Spinal cord (tissue), 10 donors: ENCODE results near the gene DNMBP. TPM values are rescaled to one million over a fixed set of nuclear protein-coding genes. Genes with fewer than 3 reads are reported as not detected.
A peak's percentile ranks its signal among the peaks of the same experiment; 100 is the strongest.

Source experiments
- DNase-seq, 6 donors: peaks; one replicate each; pipeline versions ENCODE4 v3.0.0 to v3.0.0-alpha.2; 2013 to 2015; ENCODE audit warnings: low spot score in 6 of 6, low read depth in 4 of 6
- H3K27ac ChIP-seq: one replicate; pipeline ENCODE4 v1.5.1; 2013; ENCODE audit warnings: low read depth, low read length, control low read depth
- H3K27me3 ChIP-seq: one replicate; pipeline ENCODE4 v1.6.1; 2013; ENCODE audit warnings: low read length; ENCODE audit not compliant: control insufficient read depth, insufficient read depth
- H3K36me3 ChIP-seq: one replicate; pipeline ENCODE4 v1.6.1; 2013; ENCODE audit warnings: low read length; ENCODE audit not compliant: control insufficient read depth, insufficient read depth
- H3K4me1 ChIP-seq: one replicate; pipeline ENCODE4 v1.6.1; 2013; ENCODE audit warnings: low read length; ENCODE audit not compliant: control insufficient read depth, insufficient read depth
- H3K4me3 ChIP-seq: one replicate; pipeline ENCODE4 v1.5.1; 2013; ENCODE audit warnings: low read depth, low read length, control low read depth
- H3K9me3 ChIP-seq: one replicate; pipeline ENCODE4 v1.6.1; 2013; ENCODE audit warnings: low read length; ENCODE audit not compliant: control insufficient read depth, insufficient read depth
- WGBS: methylation state at CpG from one replicate; pipeline ENCODE4 v1.1.5; 2013; ENCODE audit warnings: missing lambda C conversion rate; ENCODE audit not compliant: insufficient coverage; 5-methylcytosine and 5-hydroxymethylcytosine counted together
- polyA plus RNA-seq, 2 donors: library from polyadenylated mRNA; unstranded; fragments of 120-200 nt; gene quantifications; one replicate each; pipeline ENCODE4 v1.2.1, GENCODE V29; 2013; ENCODE audit not compliant: insufficient read length in 2 of 2
- total RNA-seq, 2 donors: library from RNA; depleted of rRNA in 1 of 2; stranded (reverse); fragments of 120-200 nt in 1 of 2; fragments of >200 nt in 1 of 2; gene quantifications; one replicate each; pipeline versions ENCODE4 v1.2.3 to v1.2.4, GENCODE V29; 2013 to 2014
- donor health status: healthy.

Gene DNMBP
- total and polyA plus RNA-seq, 4 donors, result 10.8 to 18.0 (median 13.0) TPM

DNA sequence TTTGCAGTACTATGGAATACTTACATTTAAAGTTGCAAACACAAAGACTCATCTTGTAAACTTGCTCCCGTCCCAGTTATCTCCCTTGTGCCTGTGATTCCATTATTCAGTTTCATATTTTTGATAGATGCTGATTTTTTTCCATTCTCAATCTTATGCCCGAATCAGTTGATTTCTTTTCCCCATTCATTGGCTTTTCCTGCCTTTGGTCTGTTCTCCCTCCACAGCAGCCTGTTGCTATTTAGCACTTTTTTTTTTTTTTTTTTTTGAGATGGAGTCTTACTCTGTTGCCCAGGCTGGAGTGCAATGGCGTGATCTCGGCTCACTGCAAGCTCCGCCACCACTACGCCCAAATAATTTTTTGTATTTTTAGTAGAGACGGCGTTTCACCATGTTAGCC lies 149.3 kb downstream of the DNMBP start:
- no peak overlapping the region for H3K27ac ChIP-seq
- H3K27me3 ChIP-seq, result no peaks in the 10 kb centered on the region
- no peaks in the 10 kb centered on the region for H3K36me3 ChIP-seq
- no peak overlapping the region for H3K4me3 ChIP-seq
- DNase-seq, result no peak
- 98% methylated on average over 7 of the region's 8 CpGs for WGBS
- H3K4me1 ChIP-seq, result no peaks in the 10 kb centered on the region
- H3K9me3 ChIP-seq, result no peaks in the 10 kb centered on the region

DNA sequence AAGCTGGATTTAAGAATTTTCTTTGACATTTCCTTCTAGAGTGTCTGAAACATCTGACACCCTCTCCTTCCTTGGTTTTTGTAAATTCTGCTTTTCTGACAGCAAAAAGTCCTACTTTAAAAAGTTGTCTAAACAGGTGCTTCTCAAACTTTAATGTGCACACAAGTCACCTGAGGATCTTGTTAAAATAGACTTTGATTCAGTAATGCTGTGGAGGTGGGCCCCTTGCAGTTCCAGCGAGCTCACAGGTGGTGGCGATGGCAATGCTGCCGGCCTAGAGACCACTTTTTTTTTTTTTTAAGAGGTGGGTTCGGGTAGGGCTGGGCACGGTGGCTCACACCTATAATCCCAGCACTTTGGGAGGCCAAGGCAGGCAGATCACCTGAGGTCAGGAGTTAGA lies 150.2 kb downstream of the DNMBP start:
- H3K4me1 ChIP-seq, result no peaks in the 10 kb centered on the region
- H3K4me3 ChIP-seq, result no peak overlapping the region
- H3K27ac ChIP-seq, result no peak overlapping the region
- no peak for DNase-seq
- H3K36me3 ChIP-seq, result no peaks in the 10 kb centered on the region
- WGBS, result 19% methylated on average over 4 of the region's 5 CpGs
- no peaks in the 10 kb centered on the region for H3K27me3 ChIP-seq
- no peaks in the 10 kb centered on the region for H3K9me3 ChIP-seq

DNA sequence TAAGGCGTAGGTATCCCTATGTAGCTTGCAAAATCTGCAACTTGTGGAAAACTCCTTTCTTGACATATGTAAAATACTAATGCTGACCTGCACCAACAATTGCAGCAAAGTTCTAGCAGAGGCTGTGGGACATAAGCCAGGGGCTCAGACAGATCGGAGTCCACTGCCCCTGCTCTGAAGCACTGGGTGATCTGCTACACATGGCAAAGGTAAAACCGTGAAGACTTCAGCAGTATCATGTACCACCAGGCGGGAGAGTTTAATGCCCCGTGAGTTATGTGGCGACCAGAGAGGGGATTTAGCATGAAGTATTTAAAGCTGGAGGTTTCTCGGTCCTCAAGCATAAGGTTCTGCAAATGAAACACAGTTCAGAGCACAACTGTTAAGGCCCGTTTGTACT lies 150.9 kb downstream of the DNMBP start:
- H3K4me1 ChIP-seq, result no peaks in the 10 kb centered on the region
- DNase-seq, result no peak
- no peaks in the 10 kb centered on the region for H3K27me3 ChIP-seq
- H3K9me3 ChIP-seq, result no peaks in the 10 kb centered on the region
- WGBS, result 95% methylated on average over 4 of the region's 8 CpGs
- H3K36me3 ChIP-seq, result no peaks in the 10 kb centered on the region
- no peak overlapping the region for H3K27ac ChIP-seq
- no peak overlapping the region for H3K4me3 ChIP-seq

DNA sequence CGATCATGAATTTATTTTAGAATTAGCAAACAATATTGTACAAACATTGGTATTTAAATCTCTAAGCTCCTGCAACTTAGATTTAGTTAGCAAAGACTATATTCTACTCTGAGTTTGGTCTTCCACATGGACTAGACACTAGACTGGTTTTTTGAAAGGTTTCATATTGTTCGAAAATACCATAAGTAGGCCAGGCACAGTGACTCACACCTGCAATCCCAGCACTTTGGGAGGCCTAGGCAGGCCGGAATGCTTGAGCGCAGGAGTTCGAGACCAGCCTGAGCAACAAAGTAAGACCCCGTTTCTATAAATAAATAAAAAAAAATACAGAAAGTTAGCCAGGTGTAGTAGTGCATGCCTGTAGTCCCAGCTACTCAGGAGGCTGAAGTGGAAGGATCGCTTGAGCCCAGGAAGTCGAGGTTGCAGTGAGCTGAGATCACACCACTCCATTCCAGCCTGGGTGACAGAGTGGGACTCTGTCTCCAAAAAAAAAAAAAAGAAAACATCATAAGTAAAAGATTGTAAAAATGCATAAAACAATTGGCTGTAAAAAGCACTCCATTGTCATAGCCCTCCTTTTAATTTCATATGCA lies 154.2 kb downstream of the DNMBP start:
- no peaks in the 10 kb centered on the region for H3K9me3 ChIP-seq
- no peaks in the 10 kb centered on the region for H3K36me3 ChIP-seq
- no peak overlapping the region for H3K4me3 ChIP-seq
- 83% methylated on average over 1 of the region's 8 CpGs for WGBS
- no peaks in the 10 kb centered on the region for H3K27me3 ChIP-seq
- H3K4me1 ChIP-seq, result no peaks in the 10 kb centered on the region
- DNase-seq, result no peak
- no peak overlapping the region for H3K27ac ChIP-seq

DNA sequence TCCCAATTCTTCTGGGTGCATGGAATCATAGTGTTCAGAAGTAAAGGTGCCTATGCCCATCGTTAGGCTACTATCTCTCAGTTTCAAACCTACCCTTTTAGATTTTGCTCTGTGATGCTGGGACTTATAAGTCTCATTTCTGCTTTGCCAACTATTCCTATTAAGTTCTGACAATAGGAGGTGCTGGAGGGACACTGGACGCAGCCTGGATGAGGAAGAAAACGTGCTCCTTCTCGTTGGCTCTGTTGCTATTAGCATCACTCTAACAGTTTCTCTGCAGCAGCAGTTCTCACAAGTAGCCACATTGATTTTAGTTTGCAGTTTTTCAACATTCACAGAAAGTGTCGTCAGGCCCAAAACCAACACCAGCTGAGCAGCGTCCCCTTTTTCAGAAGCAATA lies 154.9 kb downstream of the DNMBP start:
- DNase-seq, result peak; percentile 27 to 91 (median 38)
- 7% methylated on average over 3 of the region's 6 CpGs for WGBS

DNA sequence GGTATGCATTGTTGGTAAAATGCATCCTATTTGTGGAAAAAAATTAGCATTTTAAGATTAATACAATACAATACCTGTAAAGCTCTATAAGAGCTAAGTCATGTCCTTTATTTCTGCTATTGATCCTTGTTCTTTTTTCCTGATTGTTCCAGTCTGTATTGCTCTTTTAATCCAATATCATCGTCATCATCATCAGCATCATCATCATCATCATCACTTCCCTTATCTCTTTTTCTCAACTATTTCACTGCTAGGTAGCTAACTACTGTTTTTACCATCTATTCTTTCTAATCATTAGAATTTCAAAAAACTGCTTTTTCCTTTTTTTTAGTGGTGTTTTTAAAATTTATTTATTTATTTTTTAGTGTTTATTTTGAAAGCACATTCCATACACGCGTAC lies 156.1 kb downstream of the DNMBP start:
- H3K4me3 ChIP-seq, result no peak overlapping the region
- WGBS, result no CpG with 5 or more reads among the region's 3 CpGs
- H3K27ac ChIP-seq, result no peak overlapping the region
- no peaks in the 10 kb centered on the region for H3K36me3 ChIP-seq
- H3K4me1 ChIP-seq, result peaks cover 2% of the 10 kb centered on the region
- DNase-seq, result no peak
- H3K9me3 ChIP-seq, result no peaks in the 10 kb centered on the region
- H3K27me3 ChIP-seq, result no peaks in the 10 kb centered on the region

More for the DNA sequence above, 154.9 kb downstream of the DNMBP start:
- H3K4me1 ChIP-seq, result peaks cover 2% of the 10 kb centered on the region
- H3K4me3 ChIP-seq, result no peak overlapping the region
- H3K27ac ChIP-seq, result no peak overlapping the region
- no peaks in the 10 kb centered on the region for H3K36me3 ChIP-seq
- H3K27me3 ChIP-seq, result no peaks in the 10 kb centered on the region
- no peaks in the 10 kb centered on the region for H3K9me3 ChIP-seq

DNA sequence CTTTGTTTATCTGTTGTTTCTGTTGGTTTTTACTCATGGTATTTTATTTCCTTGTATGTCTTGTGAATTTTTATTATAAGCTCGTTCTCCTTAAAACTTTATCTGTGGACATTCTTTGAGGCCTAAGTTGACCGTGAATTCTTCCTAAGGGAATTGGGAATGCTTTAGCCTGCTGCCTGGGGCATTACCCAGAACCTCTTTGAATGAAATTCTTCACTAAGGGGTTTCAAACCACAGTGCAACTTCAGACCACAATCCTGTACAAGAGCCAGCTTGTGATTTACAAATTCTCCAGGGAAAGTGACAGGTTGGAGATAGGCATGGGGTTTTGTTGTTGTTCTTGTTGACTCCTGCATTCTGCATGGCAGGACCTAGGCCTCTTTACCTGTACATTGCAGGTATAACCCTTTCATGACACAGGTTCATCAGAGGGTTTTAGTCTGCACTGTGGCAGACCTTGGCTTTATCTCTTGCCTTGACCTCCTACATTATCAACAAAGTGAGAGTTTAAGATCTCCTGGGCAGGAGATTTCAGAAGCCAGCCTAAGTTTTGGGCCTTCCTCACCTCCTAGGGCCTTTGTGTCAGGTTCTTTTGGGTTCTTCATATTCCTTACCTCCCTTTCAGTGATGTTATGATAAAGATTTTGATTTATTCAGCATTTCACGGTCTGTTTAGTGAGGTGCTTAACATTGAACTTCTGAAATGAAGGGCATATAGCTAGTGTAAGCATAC lies 157.1 kb downstream of the DNMBP start:
- H3K27me3 ChIP-seq, result no peaks in the 10 kb centered on the region
- DNase-seq, result no peak
- WGBS, result no CpG with 5 or more reads among the region's 3 CpGs

DNA sequence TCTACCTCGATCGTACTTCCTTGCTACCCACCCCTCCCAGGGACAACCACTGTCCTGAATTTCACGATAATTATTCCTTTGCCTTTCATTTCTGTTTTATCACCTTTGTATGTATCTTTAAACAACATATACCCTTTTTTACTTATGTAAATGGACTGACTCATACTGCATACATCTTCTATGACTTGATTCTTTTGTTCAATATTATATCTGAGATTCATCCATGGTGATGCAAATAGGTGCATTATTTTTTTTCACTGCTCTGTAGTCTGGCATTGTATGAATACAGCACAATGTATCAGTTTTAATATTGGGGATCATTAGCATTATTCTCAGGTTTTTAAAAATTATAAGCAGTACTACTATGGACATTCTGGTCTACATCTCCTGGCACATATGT lies 157.9 kb downstream of the DNMBP start:
- H3K9me3 ChIP-seq, result no peaks in the 10 kb centered on the region
- H3K4me1 ChIP-seq, result peaks cover 9% of the 10 kb centered on the region
- H3K36me3 ChIP-seq, result no peaks in the 10 kb centered on the region
- no peak overlapping the region for H3K4me3 ChIP-seq
- no peak for DNase-seq
- no peak overlapping the region for H3K27ac ChIP-seq
- 85% methylated on average over 2 of the region's 3 CpGs for WGBS
- no peaks in the 10 kb centered on the region for H3K27me3 ChIP-seq

More for the DNA sequence above, 157.1 kb downstream of the DNMBP start:
- Histone ChIP-seq H3K4me1 (peaks cover 7% of the 10 kb centered on the region), H3K9me3 (no peaks in the 10 kb centered on the region), H3K36me3 (no peaks in the 10 kb centered on the region), H3K27ac (no peak overlapping the region), H3K4me3 (no peak overlapping the region)

DNA sequence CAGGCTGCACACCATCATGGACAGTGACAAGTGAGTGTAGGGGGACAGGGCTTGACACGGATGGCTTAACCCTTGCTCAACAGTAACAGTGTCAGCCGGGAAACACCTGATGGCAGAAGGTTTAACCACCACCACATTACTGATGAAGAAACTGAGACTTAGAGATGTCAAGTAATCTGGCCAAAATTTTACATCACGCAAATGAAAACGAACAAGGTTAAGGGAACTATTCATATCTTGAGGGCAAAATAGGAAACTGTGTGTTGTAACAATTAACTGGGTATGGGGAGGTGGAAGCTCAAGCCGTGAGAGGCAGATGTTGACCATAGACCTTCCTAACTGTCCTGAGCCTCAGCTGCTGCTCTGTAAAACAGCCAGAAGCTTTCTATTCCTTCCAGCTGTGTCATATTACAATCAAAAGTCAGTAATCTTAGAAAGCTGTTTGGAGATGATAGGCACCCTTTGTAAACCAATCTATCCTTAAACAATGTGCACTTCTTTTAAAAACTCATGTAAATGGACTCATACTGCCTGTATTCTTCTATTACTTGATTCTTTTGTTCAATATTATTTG lies 158.9 kb downstream of the DNMBP start:
- peaks cover 18% of the 10 kb centered on the region for H3K4me1 ChIP-seq
- 88% methylated on average over 2 of the region's 5 CpGs for WGBS
- H3K4me3 ChIP-seq, result no peak overlapping the region
- DNase-seq, result no peak
- H3K9me3 ChIP-seq, result no peaks in the 10 kb centered on the region
- H3K36me3 ChIP-seq, result no peaks in the 10 kb centered on the region
- H3K27me3 ChIP-seq, result no peaks in the 10 kb centered on the region
- no peak overlapping the region for H3K27ac ChIP-seq
